ENCODE results near the gene PDZD2.

Gene PDZD2

DNA sequence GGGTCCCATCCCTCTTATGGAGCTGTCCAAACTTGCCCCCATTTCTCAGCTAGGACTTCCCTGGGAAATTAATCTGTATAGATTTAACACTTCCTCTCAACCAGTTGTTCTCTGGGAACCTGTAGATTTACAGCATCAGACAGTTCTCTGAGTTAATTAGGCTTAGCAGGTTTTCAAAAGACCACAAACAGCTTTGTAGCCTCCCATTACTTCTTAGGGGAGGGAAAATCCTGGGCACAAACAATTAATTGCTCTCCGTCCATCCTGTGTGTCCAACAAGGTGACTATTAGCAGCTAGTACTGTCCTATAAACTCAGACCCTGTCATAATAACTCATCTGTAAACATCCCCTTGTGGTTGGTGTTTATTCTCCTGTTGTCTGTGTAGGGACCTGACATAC is 337.2 kb downstream of the PDZD2 start:
- DNase-seq (ENCODE audit: low read depth): no peak
- H3K4me3 ChIP-seq (ENCODE audit: control insufficient read depth, low read depth, low read length): no peak overlapping the region
- no peak for TF ChIP-seq CTCF (conservative IDR thresholded peaks at IDR 0.05; ENCODE audit: control insufficient read depth, insufficient read depth, low read depth, low read length)

DNA sequence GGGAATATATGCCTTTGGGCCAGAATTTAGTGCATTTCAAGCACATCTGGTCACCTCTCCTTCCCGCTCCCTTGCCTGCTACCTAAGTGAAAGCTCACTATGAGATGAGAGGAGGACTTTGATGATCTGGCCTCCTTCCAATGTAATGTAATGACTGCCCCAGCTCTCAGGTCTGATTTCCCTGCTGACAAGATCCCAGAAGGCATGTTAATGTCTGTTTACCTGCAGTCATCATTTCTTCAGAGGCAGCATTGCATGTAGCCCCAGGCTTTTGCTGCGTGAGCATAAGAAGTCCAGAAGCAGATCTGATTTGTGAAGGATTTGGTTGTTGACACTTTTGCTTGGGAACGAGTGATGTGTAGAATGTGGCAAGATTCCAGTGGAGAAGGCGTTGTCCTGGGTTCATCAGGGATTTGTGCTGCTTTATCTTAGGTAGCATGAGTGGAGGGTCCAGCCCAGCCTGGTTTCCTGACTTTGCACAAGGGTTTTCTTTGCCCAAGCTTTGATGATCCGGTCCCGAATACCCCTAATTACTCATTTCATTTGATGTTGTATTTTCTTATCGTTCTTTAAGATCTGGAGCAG is 342.5 kb downstream of the PDZD2 start:
- no peak for DNase-seq (ENCODE audit: low read depth)
- H3K4me3 ChIP-seq (ENCODE audit: control insufficient read depth, low read depth, low read length): no peak overlapping the region
- TF ChIP-seq CTCF (conservative IDR thresholded peaks at IDR 0.05; ENCODE audit: control insufficient read depth, insufficient read depth, low read depth, low read length): no peak

DNA sequence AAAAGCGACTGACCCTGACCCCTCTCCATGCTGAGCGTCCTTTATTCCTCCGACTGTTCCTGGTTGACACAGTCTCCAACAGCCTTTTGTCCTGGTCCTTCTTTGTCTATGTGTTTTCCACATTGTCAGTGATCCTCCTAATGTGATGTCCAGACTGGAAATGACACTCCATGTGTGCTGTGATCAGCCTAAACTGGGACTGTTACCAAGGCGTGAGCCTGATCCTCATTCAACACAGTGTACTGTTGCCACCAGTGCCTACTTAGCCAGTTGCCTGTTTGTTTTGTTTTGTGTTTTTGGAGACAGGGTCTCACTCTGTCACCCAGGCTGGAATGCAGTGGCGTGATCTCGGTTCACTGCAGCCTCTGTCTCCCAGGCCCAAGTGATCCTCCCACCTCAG is 343.1 kb downstream of the PDZD2 start:
- H3K4me3 ChIP-seq (ENCODE audit: control insufficient read depth, low read depth, low read length): no peak overlapping the region
- no peak for DNase-seq (ENCODE audit: low read depth)
- no peak for TF ChIP-seq CTCF (conservative IDR thresholded peaks at IDR 0.05; ENCODE audit: control insufficient read depth, insufficient read depth, low read depth, low read length)

DNA sequence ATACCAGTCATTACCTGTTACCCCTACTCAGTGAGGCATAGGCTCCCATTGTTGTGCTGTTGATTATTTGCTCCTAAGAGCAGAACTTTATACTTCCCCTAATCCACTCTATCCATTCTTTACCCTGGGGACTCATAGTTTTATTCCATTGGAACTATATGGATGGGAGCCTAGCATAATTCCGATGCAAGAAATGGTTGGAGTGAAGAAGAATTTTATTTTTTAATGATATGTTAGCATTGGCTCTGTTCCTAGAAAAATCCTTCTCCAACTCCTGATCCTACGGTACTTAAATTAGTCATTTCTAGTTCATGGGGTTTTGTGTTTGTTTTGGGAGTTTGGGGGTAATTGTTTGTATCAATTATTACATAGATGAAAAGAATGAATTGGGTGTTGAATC is 343.7 kb downstream of the PDZD2 start:
- no peak for TF ChIP-seq CTCF (conservative IDR thresholded peaks at IDR 0.05; ENCODE audit: control insufficient read depth, insufficient read depth, low read depth, low read length)
- no peak overlapping the region for H3K4me3 ChIP-seq (ENCODE audit: control insufficient read depth, low read depth, low read length)
- peak; percentile 18 for DNase-seq (ENCODE audit: low read depth)

- no peak overlapping the region for H3K4me3 ChIP-seq (ENCODE audit: control insufficient read depth, low read depth, low read length)
- DNase-seq (ENCODE audit: low read depth): peak; percentile 38
- TF ChIP-seq CTCF (conservative IDR thresholded peaks at IDR 0.05; ENCODE audit: control insufficient read depth, insufficient read depth, low read depth, low read length): no peak
Observed at GRCh38 chr5:31983851-31984250, 344.9 kb downstream of the PDZD2 start.

DNA sequence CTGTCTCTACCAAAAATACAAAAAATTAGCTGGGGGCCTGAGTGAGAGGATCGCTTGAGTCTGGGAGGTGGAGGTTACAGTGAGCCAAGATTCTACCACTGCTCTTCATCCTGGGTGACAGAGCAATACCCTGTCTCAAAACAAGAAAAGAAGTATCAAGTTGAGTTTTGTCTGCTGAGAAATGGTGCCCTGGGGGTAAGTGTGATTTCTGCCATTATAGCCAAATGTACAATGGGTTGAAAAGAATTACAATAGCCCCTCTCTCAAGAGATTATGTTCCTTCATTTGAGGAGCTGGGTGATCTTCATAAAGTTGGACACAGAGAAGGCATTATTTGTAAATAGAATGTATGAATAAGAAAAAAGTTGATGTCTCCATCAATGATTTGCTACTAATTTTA is 345.8 kb downstream of the PDZD2 start:
- no peak for TF ChIP-seq CTCF (conservative IDR thresholded peaks at IDR 0.05; ENCODE audit: control insufficient read depth, insufficient read depth, low read depth, low read length)
- H3K4me3 ChIP-seq (ENCODE audit: control insufficient read depth, low read depth, low read length): no peak overlapping the region
- no peak for DNase-seq (ENCODE audit: low read depth)

- no peak for TF ChIP-seq CTCF (conservative IDR thresholded peaks at IDR 0.05; ENCODE audit: control insufficient read depth, insufficient read depth, low read depth, low read length)
- H3K4me3 ChIP-seq (ENCODE audit: control insufficient read depth, low read depth, low read length): no peak overlapping the region
- DNase-seq (ENCODE audit: low read depth): no peak
Observed at GRCh38 chr5:31986101-31986500, 347.2 kb downstream of the PDZD2 start.
